Progenitor cell of endocrine pancreas (in vitro differentiated cells): ENCODE data around the gene MEF2B. TPM values are rescaled to one million over a fixed set of nuclear protein-coding genes. Genes with fewer than 3 reads are reported as not detected.

Experiments used
- DNase-seq: peaks from one replicate; pipeline ENCODE4 v3.0.0; 2021; ENCODE audit warnings: low spot score; ENCODE audit not compliant: unreplicated experiment
- H3K27ac Mint-ChIP-seq: 2 replicates; pipeline ENCODE4 v1.8.0; 2021; ENCODE audit warnings: mild to moderate bottlenecking, moderate library complexity, mixed read lengths
- H3K27me3 Mint-ChIP-seq: 2 replicates; pipeline ENCODE4 v1.8.0; 2021; ENCODE audit warnings: mixed read lengths
- H3K36me3 Mint-ChIP-seq: 2 replicates; pipeline ENCODE4 v1.8.0; 2022; ENCODE audit warnings: mixed read lengths; ENCODE audit not compliant: insufficient read depth
- H3K4me1 Mint-ChIP-seq: 2 replicates; pipeline ENCODE4 v1.8.0; 2021; ENCODE audit warnings: low read depth, mixed read lengths
- H3K4me3 Mint-ChIP-seq: 2 replicates; pipeline ENCODE4 v1.8.0; 2021; ENCODE audit warnings: low read depth, mild to moderate bottlenecking, moderate library complexity, mixed read lengths
- H3K9me3 Mint-ChIP-seq: 2 replicates; pipeline ENCODE4 v1.8.0; 2021; ENCODE audit warnings: low read depth, mixed read lengths
- long read RNA-seq: library from polyadenylated mRNA; unstranded; transcript quantifications from one replicate; pipeline ENCODE4 v2.0.0, GENCODE V29; 2020
- total RNA-seq: library from RNA; stranded (reverse); gene quantifications from 2 replicates; pipeline ENCODE4 v1.2.1, GENCODE V29; 2021
- TF ChIP-seq, protein P1 (sequence below): fragments of 200-600 bp; sonication (generic); IDR thresholded peaks from one replicate; pipeline ENCODE4 v1.5.0; 2021; ENCODE audit warnings: antibody characterized with exemption, mild to moderate bottlenecking; ENCODE audit not compliant: unreplicated experiment

The MEF2B gene
- 4.2 and 4.4 TPM in 2 replicates for total RNA-seq
- long read RNA-seq: 0 reads

DNA sequence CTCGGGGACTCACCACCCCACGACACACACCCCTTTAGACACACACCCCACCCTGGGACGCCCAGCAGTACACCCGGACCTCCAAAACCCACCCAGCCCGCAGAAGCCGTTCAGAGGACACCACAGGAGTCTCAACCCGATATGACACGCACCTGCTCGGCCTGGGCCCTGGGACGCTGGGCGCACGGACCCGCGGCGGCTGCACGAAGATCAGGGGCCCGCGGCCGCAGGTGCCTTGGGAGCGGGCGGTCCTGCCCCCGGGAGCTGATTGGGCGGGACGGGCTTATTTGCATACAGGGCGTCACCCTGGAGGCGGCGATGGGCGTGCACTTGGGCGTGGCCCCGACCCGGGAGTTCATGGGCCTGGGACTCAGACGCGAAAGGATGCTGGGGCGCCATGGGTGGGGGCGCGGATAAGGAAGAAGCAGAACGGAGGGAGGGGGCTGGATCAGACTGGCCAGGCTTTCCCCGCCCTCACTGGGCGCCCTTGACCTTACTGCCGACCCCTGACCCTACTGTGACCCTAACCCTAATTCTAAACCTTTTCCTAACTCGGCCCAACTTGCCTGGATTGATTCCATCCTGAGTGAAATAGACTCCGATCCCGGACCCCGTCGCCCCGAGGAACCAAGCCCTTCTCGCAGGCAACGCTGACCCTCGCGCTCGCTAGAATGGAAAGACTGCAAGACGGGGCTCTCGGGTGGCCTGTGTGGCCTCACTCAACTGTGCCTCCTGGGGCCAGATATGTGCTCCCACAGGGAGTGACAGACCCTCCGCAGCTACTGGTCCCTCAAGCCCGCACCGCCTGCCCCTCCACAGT, at the start of gene MEF2B:
MEF2B (minus strand) TSS at position 211 of the 820 bp plus-strand sequence. CDS start 19,528 bp downstream, outside the sequence.
- DNase-seq: peak; percentile 77
- no peak within 1 kb of the TSS for H3K27ac Mint-ChIP-seq
- H3K4me1 Mint-ChIP-seq: peaks cover 4% of the 10 kb centered on the region
- H3K4me3 Mint-ChIP-seq: peak within 1 kb of the TSS; percentile 59
- peaks cover 29% of the 10 kb centered on the region for H3K27me3 Mint-ChIP-seq
- no peaks in the 10 kb centered on the region for H3K9me3 Mint-ChIP-seq
- TF ChIP-seq, protein P1, sequence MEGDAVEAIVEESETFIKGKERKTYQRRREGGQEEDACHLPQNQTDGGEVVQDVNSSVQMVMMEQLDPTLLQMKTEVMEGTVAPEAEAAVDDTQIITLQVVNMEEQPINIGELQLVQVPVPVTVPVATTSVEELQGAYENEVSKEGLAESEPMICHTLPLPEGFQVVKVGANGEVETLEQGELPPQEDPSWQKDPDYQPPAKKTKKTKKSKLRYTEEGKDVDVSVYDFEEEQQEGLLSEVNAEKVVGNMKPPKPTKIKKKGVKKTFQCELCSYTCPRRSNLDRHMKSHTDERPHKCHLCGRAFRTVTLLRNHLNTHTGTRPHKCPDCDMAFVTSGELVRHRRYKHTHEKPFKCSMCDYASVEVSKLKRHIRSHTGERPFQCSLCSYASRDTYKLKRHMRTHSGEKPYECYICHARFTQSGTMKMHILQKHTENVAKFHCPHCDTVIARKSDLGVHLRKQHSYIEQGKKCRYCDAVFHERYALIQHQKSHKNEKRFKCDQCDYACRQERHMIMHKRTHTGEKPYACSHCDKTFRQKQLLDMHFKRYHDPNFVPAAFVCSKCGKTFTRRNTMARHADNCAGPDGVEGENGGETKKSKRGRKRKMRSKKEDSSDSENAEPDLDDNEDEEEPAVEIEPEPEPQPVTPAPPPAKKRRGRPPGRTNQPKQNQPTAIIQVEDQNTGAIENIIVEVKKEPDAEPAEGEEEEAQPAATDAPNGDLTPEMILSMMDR: no peak
- H3K36me3 Mint-ChIP-seq: no peaks in the 10 kb centered on the region

DNA sequence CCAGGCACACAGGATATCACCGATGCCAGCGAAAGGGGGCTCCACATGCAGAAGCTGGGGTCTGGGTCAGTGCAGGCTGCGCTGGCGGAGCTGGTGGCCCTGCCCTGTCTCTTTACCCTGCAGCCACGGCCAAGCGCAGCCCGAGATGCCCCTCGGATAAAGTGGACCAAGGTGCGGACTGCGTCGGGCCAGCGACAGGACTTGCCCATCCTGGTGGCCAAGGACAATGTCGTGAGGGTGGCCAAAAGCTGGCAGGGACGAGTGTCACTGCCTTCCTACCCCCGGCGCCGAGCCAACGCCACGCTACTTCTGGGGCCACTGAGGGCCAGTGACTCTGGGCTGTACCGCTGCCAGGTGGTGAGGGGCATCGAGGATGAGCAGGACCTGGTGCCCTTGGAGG, 48.8 kb upstream of the MEF2B start:
- no peak overlapping the region for H3K27ac Mint-ChIP-seq
- no peaks in the 10 kb centered on the region for H3K4me1 Mint-ChIP-seq
- H3K27me3 Mint-ChIP-seq: peaks cover 41% of the 10 kb centered on the region
- H3K9me3 Mint-ChIP-seq: peaks cover 3% of the 10 kb centered on the region
- no peak for DNase-seq
- TF ChIP-seq, protein P1: no peak
- no peaks in the 10 kb centered on the region for H3K36me3 Mint-ChIP-seq
- no peak overlapping the region for H3K4me3 Mint-ChIP-seq

DNA sequence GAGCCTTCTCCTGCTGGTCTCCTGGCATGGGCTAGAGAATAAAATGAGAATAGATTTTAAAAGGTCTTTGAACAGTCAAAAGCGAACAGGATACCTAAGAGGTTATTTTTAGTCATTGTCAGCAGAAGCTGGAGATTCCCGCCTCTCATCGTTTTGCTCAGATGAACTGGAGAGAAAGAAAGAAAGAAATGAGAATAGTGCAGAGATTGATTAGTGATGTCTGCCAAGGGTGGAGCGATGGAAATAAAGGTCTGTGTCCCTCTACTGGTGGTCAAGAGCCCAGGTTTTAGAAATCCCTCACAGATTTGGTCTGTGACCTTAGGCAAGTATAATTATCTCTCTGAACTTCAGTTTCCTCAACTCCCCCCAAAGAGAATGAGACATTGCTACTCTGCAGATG, 47.0 kb upstream of the MEF2B start:
- peaks cover 48% of the 10 kb centered on the region for H3K27me3 Mint-ChIP-seq
- H3K9me3 Mint-ChIP-seq: peaks cover 3% of the 10 kb centered on the region
- H3K27ac Mint-ChIP-seq: no peak overlapping the region
- H3K4me3 Mint-ChIP-seq: no peak overlapping the region
- TF ChIP-seq, protein P1: no peak
- no peaks in the 10 kb centered on the region for H3K36me3 Mint-ChIP-seq
- H3K4me1 Mint-ChIP-seq: no peaks in the 10 kb centered on the region
- DNase-seq: no peak

DNA sequence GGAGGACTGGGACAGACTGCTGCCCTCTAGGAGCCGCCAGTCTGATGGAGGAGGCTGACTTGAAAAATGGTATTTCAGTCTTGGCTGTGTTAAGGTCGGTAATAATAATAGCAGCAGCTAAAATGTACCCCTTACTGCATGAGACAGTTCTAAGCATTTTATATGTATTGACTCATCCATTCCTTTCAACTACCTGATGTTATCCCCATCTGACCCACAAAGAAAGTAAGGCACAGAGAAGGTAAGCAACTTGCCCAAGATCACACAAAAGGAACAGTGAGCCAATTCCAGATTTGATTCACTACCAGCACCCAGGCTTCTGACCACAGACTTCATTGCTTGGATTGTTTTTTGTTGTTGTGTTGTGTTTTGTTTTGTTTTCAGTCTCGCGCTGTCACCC, 45.7 kb upstream of the MEF2B start:
- DNase-seq: no peak
- H3K4me1 Mint-ChIP-seq: no peaks in the 10 kb centered on the region
- H3K27me3 Mint-ChIP-seq: peaks cover 59% of the 10 kb centered on the region
- H3K4me3 Mint-ChIP-seq: no peak overlapping the region
- TF ChIP-seq, protein P1: no peak
- no peak overlapping the region for H3K27ac Mint-ChIP-seq
- peaks cover 3% of the 10 kb centered on the region for H3K9me3 Mint-ChIP-seq
- no peaks in the 10 kb centered on the region for H3K36me3 Mint-ChIP-seq

DNA sequence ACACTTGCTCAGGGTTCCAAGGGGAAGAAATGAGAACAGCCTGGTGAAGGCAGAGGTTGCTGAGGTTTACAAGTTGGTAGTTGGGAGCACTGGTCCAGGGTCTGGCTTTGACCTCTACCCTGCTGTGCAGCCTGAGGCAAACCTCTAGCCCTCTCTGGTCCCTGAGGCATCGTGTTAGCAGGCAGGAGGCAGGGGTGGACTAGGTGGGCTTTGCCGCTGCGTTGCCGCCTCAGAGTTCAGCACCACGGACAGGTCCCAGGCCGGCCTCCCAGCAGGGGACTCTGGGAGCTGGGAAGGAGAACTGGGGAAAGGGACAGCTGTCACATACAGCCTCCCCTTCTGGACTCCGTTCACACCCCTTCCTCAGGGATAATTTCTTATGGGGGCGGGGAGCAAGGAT, 44.8 kb upstream of the MEF2B start:
- TF ChIP-seq, protein P1: no peak
- Mint-ChIP-seq H3K27ac (no peak overlapping the region), H3K4me3 (no peak overlapping the region), H3K36me3 (no peaks in the 10 kb centered on the region), H3K27me3 (peaks cover 64% of the 10 kb centered on the region), H3K4me1 (no peaks in the 10 kb centered on the region), H3K9me3 (peaks cover 3% of the 10 kb centered on the region)
- DNase-seq: peak; percentile 86
